ENCODE results near the gene CALHM1.

The CALHM1 gene

DNA sequence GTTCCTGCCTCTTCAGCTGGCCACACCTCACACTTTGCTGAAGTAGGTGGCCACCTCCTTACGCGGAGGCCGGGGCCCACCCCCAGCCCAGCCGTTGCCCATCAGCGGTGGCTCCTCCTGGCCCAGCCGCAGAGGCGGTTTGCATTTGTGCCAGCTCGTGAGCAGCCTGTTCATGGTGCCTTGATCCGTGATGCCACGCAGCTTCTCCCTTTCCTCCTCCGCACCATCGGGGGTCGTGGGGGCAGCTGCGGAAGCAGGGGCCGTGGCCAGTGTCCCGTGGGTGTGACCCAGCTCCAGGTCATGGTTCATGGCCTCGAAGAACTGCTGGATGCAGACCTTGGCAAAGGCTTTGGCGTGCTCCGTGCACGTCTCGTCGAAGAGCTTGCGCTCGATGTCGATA lies 3.5 kb downstream of the CALHM1 start:
- DNase-seq (ENCODE audit: low spot score), result no peak

DNA sequence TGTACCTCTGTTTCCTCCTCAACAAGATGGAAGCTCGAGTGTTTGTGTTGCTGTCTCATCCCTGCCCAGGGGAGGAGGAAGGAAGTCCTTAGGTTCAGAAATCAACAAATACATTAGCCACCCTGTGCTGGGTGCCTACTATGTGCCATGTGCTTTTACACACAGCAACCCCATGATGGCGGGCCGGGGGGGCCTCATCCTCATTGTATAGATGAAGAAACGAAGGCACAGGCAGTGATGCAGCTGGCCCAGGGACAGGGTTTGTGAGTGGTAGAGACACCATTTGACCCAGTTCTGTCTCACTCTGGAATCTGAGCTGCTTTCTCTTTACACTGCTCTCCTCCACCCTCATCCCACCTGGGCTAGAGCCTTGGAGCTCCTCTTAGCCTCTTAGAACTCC lies 4.7 kb downstream of the CALHM1 start:
- no peak for DNase-seq (ENCODE audit: low spot score)

DNA sequence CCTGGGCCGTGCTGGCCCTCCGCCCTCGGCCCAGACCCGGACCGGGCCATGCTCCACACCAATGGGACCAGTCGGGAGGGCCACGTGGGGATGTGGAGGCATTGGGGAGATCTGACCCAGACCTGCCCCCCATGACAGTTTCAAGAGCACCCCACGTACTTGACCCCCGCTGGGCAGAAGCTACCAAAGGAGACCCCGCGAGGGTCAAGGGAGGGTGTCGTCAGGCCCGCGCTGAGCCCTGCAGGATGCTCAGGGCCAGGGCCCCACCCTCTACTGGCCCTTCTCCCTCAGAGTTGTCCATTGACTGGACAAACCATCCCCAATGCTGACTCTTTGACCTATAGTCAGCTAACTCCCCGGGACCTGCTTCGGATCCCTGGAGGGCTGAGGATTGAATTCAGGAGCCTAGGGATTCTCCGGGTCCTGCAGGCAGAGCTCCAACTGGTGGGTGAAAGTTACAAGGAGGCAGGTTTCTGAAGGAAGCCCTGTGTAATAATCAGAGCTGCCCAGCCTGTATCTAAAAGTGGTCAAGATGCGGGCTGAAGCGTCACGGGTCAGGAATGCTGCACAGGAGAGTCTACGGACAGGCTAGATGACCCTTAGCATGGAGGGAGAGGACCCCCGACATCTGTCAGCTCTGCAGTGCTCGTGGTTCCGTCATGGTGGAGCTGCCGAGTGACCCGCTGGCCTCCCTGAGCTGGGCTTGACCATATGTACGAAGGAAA lies 6.0 kb downstream of the CALHM1 start:
- DNase-seq (ENCODE audit: low spot score), result no peak

DNA sequence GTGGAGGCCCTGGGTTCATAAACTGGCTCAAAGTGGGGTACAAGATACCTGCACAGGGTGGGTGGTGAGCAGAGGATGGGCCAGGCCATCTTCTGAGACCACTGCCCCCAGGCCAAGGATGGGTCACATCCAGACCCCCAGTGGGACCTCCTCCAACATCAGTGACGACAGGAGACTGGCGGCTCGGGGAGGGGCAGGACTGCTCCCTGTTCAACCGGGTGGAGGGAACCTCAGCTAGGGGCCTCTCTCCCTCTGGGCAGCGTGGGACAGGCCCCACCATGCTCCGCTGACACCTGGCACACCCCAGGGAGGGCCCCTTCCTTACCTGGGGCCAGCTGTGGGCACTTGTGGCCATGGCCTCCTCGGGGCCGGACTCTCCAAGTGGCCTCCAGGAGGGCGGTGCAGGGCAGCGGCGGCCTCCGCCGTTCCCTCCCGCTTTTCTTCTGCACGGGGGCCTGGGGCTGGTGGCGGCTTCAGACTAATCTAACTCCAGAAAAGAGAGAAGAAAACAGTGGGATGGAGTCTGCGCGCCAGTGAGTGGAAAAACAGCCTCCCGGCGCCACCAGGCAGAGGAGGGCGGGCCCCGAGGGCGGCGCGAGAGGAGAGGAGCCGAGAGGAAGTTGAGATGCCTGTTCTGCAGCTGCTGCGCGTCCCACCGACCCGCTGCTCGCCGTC lies 6.7 kb downstream of the CALHM1 start, which contains the start of gene CALHM2:
CALHM2 (minus strand) TSS at position 540 of the 675 bp plus-strand sequence. CDS start 2,429 bp downstream, outside the sequence.
- no peak for DNase-seq (ENCODE audit: low spot score)

DNA sequence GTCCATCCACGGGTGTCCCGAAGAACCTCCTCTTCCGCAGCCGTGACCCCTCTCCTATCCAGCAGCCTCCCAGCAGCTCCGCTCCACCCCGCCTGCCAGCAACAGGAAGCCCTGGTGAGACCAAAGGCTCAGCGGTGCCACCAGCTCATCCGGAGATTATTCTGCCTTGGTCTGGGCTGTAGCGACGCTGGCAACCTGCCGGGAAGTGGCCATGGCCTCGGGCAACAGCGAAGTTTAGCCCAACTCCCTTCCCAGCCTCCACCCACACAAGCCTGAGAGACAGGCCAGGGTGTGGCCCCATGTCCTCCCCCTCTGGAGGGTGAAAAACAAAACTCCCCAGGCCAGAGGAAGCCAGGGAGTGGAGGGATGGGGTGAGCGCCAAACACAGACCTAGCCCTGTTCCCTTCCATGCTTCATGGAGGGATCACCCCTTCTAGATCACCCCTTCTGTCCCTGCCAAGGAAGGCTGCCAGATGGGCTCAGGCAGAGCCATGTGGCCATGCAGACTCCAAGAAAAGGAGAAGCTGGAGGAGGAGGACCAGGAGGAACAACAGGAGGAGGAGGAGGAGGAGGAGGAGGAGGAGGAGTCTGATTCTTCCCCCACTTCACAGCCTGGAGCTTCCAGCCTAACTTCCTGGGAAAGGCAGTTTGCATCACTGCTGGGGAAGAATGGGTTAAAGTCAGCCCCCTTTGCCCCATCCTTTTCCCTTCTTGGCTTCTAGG lies 7.4 kb downstream of the CALHM1 start:
- no peak for DNase-seq (ENCODE audit: low spot score)

DNA sequence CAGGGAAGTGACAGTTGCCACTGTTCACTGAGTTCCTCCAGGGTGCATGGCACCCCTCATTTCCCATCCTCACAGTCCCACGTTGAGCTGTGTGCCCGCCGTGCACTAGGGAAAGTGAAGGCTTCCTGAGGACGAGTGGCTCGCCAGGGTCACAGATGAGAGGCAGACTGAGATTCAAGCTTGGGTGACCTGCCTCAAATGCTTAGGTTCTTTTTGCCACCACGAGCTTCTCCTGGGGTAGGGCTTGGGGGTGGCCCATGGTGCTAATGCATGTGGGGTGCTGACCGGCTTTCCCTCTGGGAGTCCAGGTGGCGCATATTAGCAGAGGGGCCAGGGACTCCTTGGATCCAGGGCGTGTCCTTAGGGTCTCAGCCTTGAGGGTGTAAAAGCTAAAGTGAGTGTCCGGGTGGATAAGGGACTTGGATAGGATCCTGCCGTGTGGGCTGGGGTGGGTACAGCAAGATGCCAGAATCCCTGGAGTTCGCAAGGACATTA lies 8.5 kb downstream of the CALHM1 start:
- DNase-seq (ENCODE audit: low spot score), result no peak

DNA sequence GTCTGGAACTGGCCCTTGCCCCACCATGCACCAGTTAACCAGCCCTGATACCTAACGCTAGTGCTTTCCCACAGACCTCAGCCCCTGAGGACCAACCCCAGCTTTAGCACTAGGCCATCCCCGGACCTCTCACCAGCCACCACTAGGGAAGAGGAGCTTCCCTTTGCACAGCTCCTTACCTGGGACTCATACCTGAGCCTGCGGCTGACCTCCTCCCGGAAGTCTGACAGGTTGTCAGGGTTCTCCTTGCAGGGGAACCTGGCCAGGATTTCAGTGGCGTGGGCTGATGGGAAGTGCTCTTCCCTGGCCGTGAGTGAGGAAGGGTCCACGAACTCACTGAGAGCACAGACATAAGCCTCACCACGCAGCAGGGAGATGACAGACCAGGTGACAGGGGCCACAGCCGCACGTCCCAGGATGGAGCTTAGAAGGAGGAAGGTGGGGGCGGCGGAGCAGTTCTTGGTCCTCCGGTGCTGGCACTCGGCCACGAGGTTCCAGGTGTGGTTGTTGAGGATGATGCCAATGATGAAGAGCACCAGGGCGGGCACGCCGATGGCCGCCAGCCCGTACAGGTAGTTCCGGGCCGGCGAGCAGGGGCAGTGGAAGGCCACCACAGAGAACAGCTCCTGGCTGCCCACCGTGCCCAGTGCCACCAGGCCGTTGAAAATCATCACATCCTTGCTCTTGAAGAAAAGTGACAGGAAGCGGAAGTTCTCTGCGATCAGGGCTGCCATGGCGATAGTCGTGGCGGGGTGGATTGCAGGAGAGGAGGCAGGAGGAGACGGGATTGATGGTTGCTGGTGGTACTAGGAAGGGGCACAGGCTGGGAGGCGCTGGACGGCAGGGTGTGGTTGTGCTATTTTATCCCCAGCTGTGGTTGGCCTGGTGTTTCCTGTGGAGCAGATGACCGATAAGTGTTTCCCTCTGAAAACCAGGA lies 9.2 kb downstream of the CALHM1 start:
- DNase-seq (ENCODE audit: low spot score), result no peak

DNA sequence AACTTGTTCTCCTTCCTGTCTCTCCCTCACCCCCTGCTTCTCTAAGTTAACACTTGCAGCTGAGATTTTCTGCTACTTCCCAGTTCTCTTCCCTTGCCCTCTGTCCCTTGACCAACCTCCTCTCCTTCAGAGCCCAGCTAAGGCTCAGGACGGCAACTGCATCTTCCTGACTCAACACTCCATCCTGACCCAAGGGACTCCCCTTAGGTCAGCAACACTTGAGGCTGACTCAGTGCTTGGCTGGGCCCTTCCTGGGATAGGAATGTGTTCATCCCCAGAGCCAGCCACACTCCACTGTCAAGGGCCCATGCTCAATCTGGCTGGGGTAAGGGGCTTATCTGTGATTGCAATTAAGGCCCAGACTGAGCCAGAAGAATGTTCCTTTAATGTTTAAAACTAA lies 10.0 kb downstream of the CALHM1 start:
- DNase-seq (ENCODE audit: low spot score), result no peak

GRCh38 chr10:103447187-103447586 lies 11.5 kb downstream of the CALHM1 start:
- no peak for DNase-seq (ENCODE audit: low spot score)

GRCh38 chr10:103445767-103446567 lies 12.7 kb downstream of the CALHM1 start:
- no peak for DNase-seq (ENCODE audit: low spot score)

- no peak for DNase-seq (ENCODE audit: low spot score)
Observed at GRCh38 chr10:103445366-103445765, 13.3 kb downstream of the CALHM1 start.

- DNase-seq (ENCODE audit: low spot score), result no peak
Observed at GRCh38 chr10:103444478-103444877, 14.2 kb downstream of the CALHM1 start.

DNA sequence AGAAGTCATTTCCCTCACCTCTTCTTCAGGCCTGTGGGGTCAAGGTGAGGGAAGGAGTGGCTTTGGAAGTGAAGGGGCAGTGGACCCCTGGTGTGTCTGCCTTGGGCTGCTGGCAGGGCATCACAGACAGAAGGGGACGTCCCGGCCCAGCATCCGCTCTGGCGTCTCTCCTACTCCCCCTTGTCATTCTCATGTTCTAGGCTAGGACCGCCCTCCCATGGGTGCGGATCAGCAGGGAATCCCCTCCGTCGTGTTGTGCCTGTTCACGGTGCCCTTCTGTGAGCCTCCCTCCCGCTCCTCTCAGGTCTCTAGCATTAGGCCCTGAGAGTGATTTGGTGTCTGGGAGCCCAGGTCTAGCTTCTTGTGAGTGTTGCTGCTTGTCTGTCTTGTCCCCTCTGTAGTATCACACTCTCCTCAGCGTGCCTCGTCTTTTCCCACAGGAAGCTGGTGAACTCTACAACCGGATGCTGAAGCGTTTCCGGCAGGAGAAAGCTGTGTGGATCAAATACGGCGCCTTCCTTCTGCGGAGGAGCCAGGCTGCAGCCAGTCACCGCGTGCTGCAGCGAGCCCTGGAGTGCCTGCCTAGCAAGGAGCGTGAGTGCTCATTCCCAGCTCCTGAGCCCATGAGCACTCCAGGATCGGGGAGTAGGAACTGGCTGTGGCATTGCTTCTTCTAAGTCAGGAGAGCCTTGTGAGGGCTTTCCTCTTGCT lies 15.1 kb downstream of the CALHM1 start:
- no peak for DNase-seq (ENCODE audit: low spot score)

DNA sequence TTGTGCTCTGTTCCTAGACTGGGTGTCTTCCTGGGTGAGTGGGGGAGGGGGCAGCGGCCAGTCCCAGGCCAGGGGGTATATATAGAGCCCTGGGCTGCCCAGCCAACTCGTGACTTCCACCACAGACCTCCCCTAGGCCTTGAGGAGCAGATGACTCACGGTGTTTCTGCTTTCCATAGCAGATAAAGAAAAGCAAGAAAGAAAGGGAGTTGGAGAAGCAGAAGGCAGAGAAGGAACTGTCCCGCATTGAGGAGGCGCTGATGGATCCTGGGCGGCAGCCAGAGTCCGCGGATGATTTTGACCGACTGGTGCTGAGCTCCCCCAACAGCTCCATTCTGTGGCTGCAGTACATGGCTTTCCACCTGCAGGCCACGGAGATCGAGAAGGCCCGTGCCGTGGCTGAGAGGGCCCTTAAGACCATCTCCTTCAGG lies 16.7 kb downstream of the CALHM1 start:
- DNase-seq (ENCODE audit: low spot score), result no peak

- no peak for DNase-seq (ENCODE audit: low spot score)
Observed at GRCh38 chr10:103441611-103442010, 17.1 kb downstream of the CALHM1 start.

DNA sequence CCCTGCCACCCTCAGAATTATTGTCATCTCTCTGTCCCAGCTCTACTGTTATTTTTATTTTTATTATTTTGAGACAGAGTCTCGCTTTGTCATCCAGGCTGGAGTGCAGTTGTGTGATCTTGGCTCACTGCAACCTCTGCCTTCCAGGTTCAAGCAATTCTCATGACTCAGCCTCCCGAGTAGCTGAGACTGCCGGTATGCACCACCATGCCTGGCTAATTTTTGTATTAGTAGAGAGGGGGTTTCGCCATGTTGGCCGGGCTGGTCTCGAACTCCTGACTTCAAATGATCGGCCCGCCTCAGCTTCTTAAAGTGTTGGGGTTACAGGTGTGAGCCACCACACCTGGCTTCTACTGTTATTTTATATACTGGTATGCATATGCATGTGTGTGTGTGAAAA lies 17.5 kb downstream of the CALHM1 start:
- no peak for DNase-seq (ENCODE audit: low spot score)

- DNase-seq (ENCODE audit: low spot score), result no peak
Observed at GRCh38 chr10:103440416-103440815, 18.3 kb downstream of the CALHM1 start.

DNA sequence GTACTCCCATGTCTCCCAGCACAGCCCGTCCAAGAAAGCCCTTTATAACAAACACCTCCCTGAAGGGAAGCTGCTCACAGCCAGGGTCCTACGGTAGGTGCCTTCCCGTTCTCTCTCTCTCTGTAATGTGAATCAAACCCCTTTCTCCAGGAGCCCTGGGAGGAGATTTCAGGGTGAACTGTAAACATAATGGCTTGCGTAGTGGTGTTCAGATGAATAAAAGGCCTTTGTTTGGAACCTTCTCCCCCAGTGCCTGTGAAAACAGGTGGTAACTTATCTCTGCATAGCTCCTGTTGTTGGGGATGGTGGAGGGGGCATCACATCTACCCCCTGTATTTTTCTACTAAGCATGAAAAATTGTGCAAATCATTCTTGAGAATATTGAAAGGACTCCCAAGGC lies 18.9 kb downstream of the CALHM1 start:
- no peak for DNase-seq (ENCODE audit: low spot score)

DNA sequence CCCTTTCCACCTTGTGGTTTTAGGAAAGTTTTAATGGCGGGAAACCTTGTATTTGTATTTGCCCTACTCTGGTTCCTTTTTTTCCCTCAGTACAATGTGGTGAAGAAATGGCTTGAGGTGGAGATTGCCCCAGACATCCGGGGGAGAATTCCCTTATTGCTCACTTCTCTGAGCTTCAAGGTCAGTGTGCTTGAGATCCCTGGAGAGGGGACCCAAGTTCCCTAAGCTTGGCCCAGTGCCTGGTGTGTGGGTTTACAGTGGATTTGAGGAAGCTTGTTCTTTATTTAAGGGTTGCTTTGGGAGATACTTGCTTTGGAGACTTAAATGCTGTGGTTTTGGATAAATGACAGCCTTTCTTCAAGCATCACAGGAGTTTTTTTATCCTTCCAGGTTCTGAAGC lies 24.8 kb downstream of the CALHM1 start:
- DNase-seq (ENCODE audit: low spot score), result no peak

GRCh38 chr10:103431902-103432301 lies 26.8 kb downstream of the CALHM1 start:
- no peak for DNase-seq (ENCODE audit: low spot score)

Measured in hematopoietic multipotent progenitor cell treated with erythropoietin and hydrocortisone succinate and interleukin-3 and kit ligand, for 17 days (in vitro differentiated cells).